ENCODE results near the gene SLCO3A1.

The SLCO3A1 gene

DNA sequence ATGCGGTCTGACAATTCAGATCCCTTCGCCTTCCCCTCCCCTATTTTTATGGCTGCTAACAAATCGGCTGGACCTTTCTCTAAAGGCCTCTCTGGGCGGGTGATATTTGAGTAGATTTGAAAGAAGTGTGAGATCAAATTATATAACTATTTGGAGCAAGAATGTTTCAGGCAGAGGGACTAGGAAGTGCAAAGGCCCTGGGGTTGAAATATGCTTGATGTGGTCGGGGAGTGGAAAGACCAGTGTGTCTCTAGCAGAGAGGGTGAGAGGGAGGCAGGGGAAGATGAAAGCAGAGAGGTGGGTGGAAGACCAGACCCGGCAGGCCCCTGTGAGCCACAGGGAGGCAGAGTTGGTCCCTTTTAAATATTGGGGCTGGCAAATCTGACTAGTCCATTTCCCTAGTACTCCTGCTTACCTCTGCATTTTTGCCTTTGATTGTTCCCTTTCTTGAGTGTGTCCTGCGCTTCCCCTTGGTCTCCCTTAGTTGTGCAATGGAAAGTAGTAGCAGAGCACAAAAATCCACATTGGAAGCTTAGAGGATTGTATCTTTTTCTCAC, 32.3 kb downstream of the SLCO3A1 start:
- H3K9me3 ChIP-seq (ENCODE audit: insufficient read depth, low read length, severe bottlenecking) = no peaks in the 10 kb centered on the region
- no peaks in the 10 kb centered on the region for H3K36me3 ChIP-seq (ENCODE audit: insufficient read depth, low read length)
- H3K4me2 ChIP-seq (ENCODE audit: insufficient read depth, low read length) = no peak overlapping the region
- no peaks in the 10 kb centered on the region for H3K27me3 ChIP-seq (ENCODE audit: insufficient read depth, low read length, poor library complexity)
- H3K27ac ChIP-seq (ENCODE audit: low read length) = no peak overlapping the region
- no peaks in the 10 kb centered on the region for H3K79me2 ChIP-seq (ENCODE audit: insufficient read depth, low read length)
- peak; percentile 5 for DNase-seq
- no peaks in the 10 kb centered on the region for H4K20me1 ChIP-seq (ENCODE audit: insufficient read depth, low read length)
- no peak for ATAC-seq (ENCODE audit: insufficient read depth, low read depth)
- H2AFZ ChIP-seq (ENCODE audit: low read depth, low read length) = no peak overlapping the region
- TF ChIP-seq, protein P1, sequence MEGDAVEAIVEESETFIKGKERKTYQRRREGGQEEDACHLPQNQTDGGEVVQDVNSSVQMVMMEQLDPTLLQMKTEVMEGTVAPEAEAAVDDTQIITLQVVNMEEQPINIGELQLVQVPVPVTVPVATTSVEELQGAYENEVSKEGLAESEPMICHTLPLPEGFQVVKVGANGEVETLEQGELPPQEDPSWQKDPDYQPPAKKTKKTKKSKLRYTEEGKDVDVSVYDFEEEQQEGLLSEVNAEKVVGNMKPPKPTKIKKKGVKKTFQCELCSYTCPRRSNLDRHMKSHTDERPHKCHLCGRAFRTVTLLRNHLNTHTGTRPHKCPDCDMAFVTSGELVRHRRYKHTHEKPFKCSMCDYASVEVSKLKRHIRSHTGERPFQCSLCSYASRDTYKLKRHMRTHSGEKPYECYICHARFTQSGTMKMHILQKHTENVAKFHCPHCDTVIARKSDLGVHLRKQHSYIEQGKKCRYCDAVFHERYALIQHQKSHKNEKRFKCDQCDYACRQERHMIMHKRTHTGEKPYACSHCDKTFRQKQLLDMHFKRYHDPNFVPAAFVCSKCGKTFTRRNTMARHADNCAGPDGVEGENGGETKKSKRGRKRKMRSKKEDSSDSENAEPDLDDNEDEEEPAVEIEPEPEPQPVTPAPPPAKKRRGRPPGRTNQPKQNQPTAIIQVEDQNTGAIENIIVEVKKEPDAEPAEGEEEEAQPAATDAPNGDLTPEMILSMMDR (IDR thresholded peaks at IDR 0.05; ENCODE audit: borderline replicate concordance, extremely low read depth, low read length, poor library complexity, severe bottlenecking) = peak; percentile 20
- TF ChIP-seq EZH2 (IDR thresholded peaks at IDR 0.05; ENCODE audit: borderline replicate concordance, low read depth, low read length, severe bottlenecking) = no peak
- no peak overlapping the region for H3K4me3 ChIP-seq (ENCODE audit: low read depth in 1 of 2, low read length in 2 of 2)
- H3K9ac ChIP-seq (ENCODE audit: low read depth, low read length) = no peak overlapping the region
- no peaks in the 10 kb centered on the region for H3K4me1 ChIP-seq (ENCODE audit: insufficient read depth, low read length)

DNA sequence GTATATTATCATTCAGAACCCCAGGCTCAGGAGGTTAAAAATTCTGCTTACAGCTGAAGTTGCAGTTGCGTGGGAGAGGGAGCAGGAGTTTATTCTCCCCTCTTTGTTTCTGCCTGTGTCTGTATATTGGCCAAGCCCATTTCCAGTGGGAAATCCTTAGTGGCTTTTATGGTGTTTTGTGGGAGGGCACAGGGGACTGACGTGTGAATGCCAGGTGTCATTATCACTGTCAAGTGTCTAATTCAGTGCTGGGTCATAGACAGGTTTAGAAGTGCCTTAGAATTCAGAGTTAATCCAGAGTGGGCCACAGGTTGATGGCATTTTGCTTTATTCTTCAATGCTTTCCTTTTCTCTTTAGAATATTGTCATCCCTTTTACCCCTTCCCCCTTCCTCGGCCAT, 33.4 kb downstream of the SLCO3A1 start:
- H3K4me2 ChIP-seq (ENCODE audit: insufficient read depth, low read length) = no peak overlapping the region
- ATAC-seq (ENCODE audit: insufficient read depth, low read depth) = no peak

DNA sequence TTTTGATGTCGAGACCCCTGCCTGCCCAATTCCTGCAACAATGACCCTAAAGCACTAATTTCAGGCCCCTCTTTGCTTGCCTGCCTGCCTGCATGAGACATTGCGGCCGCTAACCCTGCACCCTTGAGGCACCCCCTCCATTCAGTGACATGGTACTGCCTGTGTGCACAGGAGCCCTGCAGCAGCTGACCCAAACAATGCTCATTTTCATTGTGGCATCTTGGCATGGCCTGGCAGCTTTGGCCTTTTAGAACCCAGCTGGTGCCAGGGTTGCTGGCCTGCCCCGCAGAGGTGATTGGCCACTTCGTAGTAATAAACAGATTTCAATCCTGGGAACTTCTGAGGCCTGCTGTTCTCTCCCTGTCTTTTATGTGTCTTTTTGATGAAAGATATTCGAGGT, 33.8 kb downstream of the SLCO3A1 start:
- H4K20me1 ChIP-seq (ENCODE audit: insufficient read depth, low read length) = no peaks in the 10 kb centered on the region
- no peak for DNase-seq
- H2AFZ ChIP-seq (ENCODE audit: low read depth, low read length) = no peak overlapping the region
- no peak overlapping the region for H3K9ac ChIP-seq (ENCODE audit: low read depth, low read length)
- no peaks in the 10 kb centered on the region for H3K27me3 ChIP-seq (ENCODE audit: insufficient read depth, low read length, poor library complexity)
- TF ChIP-seq EZH2 (IDR thresholded peaks at IDR 0.05; ENCODE audit: borderline replicate concordance, low read depth, low read length, severe bottlenecking) = no peak
- TF ChIP-seq, protein P1 (IDR thresholded peaks at IDR 0.05; ENCODE audit: borderline replicate concordance, extremely low read depth, low read length, poor library complexity, severe bottlenecking) = no peak
- H3K4me3 ChIP-seq (ENCODE audit: low read depth in 1 of 2, low read length in 2 of 2) = no peak overlapping the region
- H3K4me1 ChIP-seq (ENCODE audit: insufficient read depth, low read length) = no peaks in the 10 kb centered on the region
- H3K36me3 ChIP-seq (ENCODE audit: insufficient read depth, low read length) = no peaks in the 10 kb centered on the region
- no peaks in the 10 kb centered on the region for H3K9me3 ChIP-seq (ENCODE audit: insufficient read depth, low read length, severe bottlenecking)
- no peak overlapping the region for H3K27ac ChIP-seq (ENCODE audit: low read length)
- ATAC-seq (ENCODE audit: insufficient read depth, low read depth) = no peak
- H3K79me2 ChIP-seq (ENCODE audit: insufficient read depth, low read length) = no peaks in the 10 kb centered on the region
- H3K4me2 ChIP-seq (ENCODE audit: insufficient read depth, low read length) = no peak overlapping the region

More for the DNA sequence above, 33.4 kb downstream of the SLCO3A1 start:
- Histone ChIP-seq H3K9ac (ENCODE audit: low read depth, low read length) (no peak overlapping the region), H3K9me3 (ENCODE audit: insufficient read depth, low read length, severe bottlenecking) (no peaks in the 10 kb centered on the region), H3K27me3 (ENCODE audit: insufficient read depth, low read length, poor library complexity) (no peaks in the 10 kb centered on the region), H2AFZ (ENCODE audit: low read depth, low read length) (no peak overlapping the region), H4K20me1 (ENCODE audit: insufficient read depth, low read length) (no peaks in the 10 kb centered on the region), H3K4me3 (ENCODE audit: low read depth in 1 of 2, low read length in 2 of 2) (no peak overlapping the region), H3K79me2 (ENCODE audit: insufficient read depth, low read length) (no peaks in the 10 kb centered on the region), H3K27ac (ENCODE audit: low read length) (no peak overlapping the region), H3K36me3 (ENCODE audit: insufficient read depth, low read length) (no peaks in the 10 kb centered on the region), H3K4me1 (ENCODE audit: insufficient read depth, low read length) (no peaks in the 10 kb centered on the region)
- TF ChIP-seq, protein P1 (IDR thresholded peaks at IDR 0.05; ENCODE audit: borderline replicate concordance, extremely low read depth, low read length, poor library complexity, severe bottlenecking) = no peak
- no peak for TF ChIP-seq EZH2 (IDR thresholded peaks at IDR 0.05; ENCODE audit: borderline replicate concordance, low read depth, low read length, severe bottlenecking)
- DNase-seq = no peak
